Caco-2 (cell line): Measurements from ENCODE around the gene UBXN10. TPM values are rescaled to one million over a fixed set of nuclear protein-coding genes. Genes with fewer than 3 reads are reported as not detected.

Source experiments
- BruUV-seq: library from RNA; stranded (reverse); fragments of 400-500 nt; replicated peaks from 2 replicates; lab custom pipeline; 2021; lab: Mats Ljungman, UMichigan
- CTCF ChIA-PET: fragments of 300-600 bp; sonication (Branson Sonifier 250); formaldehyde crosslinking; loops from one replicate; lab custom pipeline; 2022; ENCODE audit warnings: antibody characterized with exemption; lab: Charles Lee
- POLR2A ChIA-PET: fragments of 300-600 bp; sonication (Branson Sonifier 250); formaldehyde crosslinking; loops from one replicate; lab custom pipeline; 2022; ENCODE audit warnings: antibody characterized with exemption; lab: Charles Lee
- DNase-seq, 2 experiments: peaks; one replicate each; pipeline versions ENCODE4 v3.0.0 to v3.0.0-alpha.2; 2020 to 2022
- H3K27me3 ChIP-seq: replicated peaks from 2 replicates; pipeline ENCODE4 v1.6.0; 2011; ENCODE audit warnings: low read length; ENCODE audit not compliant: control insufficient read depth, insufficient read depth
- H3K36me3 ChIP-seq: 2 replicates; pipeline ENCODE4 v1.5.1; 2011; ENCODE audit warnings: low read length; ENCODE audit not compliant: control insufficient read depth, insufficient read depth
- H3K4me1 ChIP-seq: fragments of 250-450 bp; sonication (Bioruptor Pico); 2 replicates; pipeline ENCODE4 v1.5.1; 2020; ENCODE audit warnings: mild to moderate bottlenecking
- H3K4me3 ChIP-seq: 2 replicates; pipeline ENCODE4 v1.5.1; 2011; ENCODE audit warnings: low read depth, mild to moderate bottlenecking, control low read depth, low read length
- H3K9me3 ChIP-seq: fragments of 250-450 bp; sonication (Bioruptor Pico); 2 replicates; pipeline ENCODE4 v1.5.1; 2020; ENCODE audit warnings: mild to moderate bottlenecking, moderate library complexity
- H3K27ac Mint-ChIP-seq: one replicate; pipeline ENCODE4 v1.8.0; 2022; ENCODE audit warnings: mixed read lengths; ENCODE audit not compliant: unreplicated experiment
- H3K27me3 Mint-ChIP-seq: one replicate; pipeline ENCODE4 v1.8.0; 2022; ENCODE audit warnings: mixed read lengths; ENCODE audit not compliant: insufficient read depth, unreplicated experiment
- H3K36me3 Mint-ChIP-seq: one replicate; pipeline ENCODE4 v1.8.0; 2022; ENCODE audit warnings: mild to moderate bottlenecking, mixed read lengths; ENCODE audit not compliant: insufficient read depth, unreplicated experiment
- H3K4me1 Mint-ChIP-seq: one replicate; pipeline ENCODE4 v1.8.0; 2022; ENCODE audit warnings: low read depth, mixed read lengths; ENCODE audit not compliant: unreplicated experiment
- H3K4me3 Mint-ChIP-seq: one replicate; pipeline ENCODE4 v1.8.0; 2022; ENCODE audit warnings: mild to moderate bottlenecking, moderate library complexity, mixed read lengths; ENCODE audit not compliant: unreplicated experiment
- H3K9me3 Mint-ChIP-seq: one replicate; pipeline ENCODE4 v1.8.0; 2022; ENCODE audit warnings: mixed read lengths; ENCODE audit not compliant: unreplicated experiment
- intact Hi-C: fragments of 100-400 bp; cut with micrococcal nuclease; formaldehyde crosslinking; loops from one replicate; pipeline ENCODE4 v1.10.0; 2022; ENCODE audit not compliant: unreplicated experiment
- total RNA-seq: library from RNA; stranded (reverse); gene quantifications from 2 replicates; pipeline ENCODE4 v1.2.3, GENCODE V29; 2022
- TF ChIP-seq, protein P1 (sequence below), 2 experiments: fragments of 200-600 bp in 1 of 2; IDR thresholded peaks; 1 replicate in 1 of 2; 2 replicates in 1 of 2; pipeline versions ENCODE4 v1.5.1 to v1.8.0; 2011 to 2022; ENCODE audit warnings: antibody characterized with exemption in 1 of 2, control low read depth in 1 of 2, inconsistent platforms in 1 of 2, low read depth in 1 of 2, low read length in 1 of 2, mild to moderate bottlenecking in 1 of 2, moderate library complexity in 1 of 2; ENCODE audit not compliant: insufficient read depth in 1 of 2, severe bottlenecking in 1 of 2, unreplicated experiment in 1 of 2

The UBXN10 gene
- total RNA-seq, 1 experiment from 2014 or later = 0.07 TPM

- Histone ChIP-seq H3K9me3 (no peaks in the 10 kb centered on the region), H3K4me3 (no peak overlapping the region), H3K36me3 (no peaks in the 10 kb centered on the region), H3K4me1 (no peaks in the 10 kb centered on the region), H3K27me3 (no peaks in the 10 kb centered on the region)
- POLR2A ChIA-PET = no interaction called here
- CTCF ChIA-PET = no interaction called here
- intact Hi-C loops = no loop called here
- H3K4me3 Mint-ChIP-seq = no peak overlapping the region
- no peaks in the 10 kb centered on the region for H3K36me3 Mint-ChIP-seq
- H3K9me3 Mint-ChIP-seq = no peaks in the 10 kb centered on the region
- peaks cover 5% of the 10 kb centered on the region for H3K27me3 Mint-ChIP-seq
- no TSS peak for BruUV-seq
- H3K4me1 Mint-ChIP-seq = no peaks in the 10 kb centered on the region
- TF ChIP-seq, protein P1, sequence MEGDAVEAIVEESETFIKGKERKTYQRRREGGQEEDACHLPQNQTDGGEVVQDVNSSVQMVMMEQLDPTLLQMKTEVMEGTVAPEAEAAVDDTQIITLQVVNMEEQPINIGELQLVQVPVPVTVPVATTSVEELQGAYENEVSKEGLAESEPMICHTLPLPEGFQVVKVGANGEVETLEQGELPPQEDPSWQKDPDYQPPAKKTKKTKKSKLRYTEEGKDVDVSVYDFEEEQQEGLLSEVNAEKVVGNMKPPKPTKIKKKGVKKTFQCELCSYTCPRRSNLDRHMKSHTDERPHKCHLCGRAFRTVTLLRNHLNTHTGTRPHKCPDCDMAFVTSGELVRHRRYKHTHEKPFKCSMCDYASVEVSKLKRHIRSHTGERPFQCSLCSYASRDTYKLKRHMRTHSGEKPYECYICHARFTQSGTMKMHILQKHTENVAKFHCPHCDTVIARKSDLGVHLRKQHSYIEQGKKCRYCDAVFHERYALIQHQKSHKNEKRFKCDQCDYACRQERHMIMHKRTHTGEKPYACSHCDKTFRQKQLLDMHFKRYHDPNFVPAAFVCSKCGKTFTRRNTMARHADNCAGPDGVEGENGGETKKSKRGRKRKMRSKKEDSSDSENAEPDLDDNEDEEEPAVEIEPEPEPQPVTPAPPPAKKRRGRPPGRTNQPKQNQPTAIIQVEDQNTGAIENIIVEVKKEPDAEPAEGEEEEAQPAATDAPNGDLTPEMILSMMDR (IDR thresholded peaks at IDR 0.05; ENCODE audit: insufficient read depth in 1 of 2, low read depth in 1 of 2, low read length in 1 of 2, severe bottlenecking in 1 of 2, unreplicated experiment in 1 of 2) = no peak
- H3K27ac Mint-ChIP-seq = no peak overlapping the region
- DNase-seq = no peak
These were observed 13.5 kb downstream of the UBXN10 start for GRCh38 chr1:20199403-20199802.

DNA sequence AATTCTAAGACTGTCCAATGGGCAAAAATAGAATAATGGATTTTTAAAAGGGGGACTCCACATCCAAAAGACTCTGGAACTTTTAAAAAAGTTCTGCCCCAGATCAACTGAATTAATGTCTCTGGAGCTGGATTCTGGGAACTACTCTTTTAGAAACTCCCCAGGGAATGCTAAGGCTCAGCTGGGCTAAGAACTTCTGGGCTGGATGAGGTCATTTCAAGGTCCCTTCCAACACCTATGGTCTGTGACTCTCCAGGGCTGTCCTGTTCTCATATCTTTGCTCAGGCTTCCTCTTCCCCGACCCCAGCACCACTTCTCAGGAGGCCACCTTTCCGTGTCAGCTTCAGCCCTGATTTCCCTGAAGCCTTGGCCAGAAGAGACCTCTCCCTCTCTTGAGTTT is 13.9 kb downstream of the UBXN10 start:
- H3K4me1 Mint-ChIP-seq = no peaks in the 10 kb centered on the region
- H3K9me3 Mint-ChIP-seq = no peaks in the 10 kb centered on the region
- CTCF ChIA-PET = no interaction called here
- no peaks in the 10 kb centered on the region for H3K4me1 ChIP-seq
- H3K36me3 Mint-ChIP-seq = no peaks in the 10 kb centered on the region
- intact Hi-C loops = no loop called here
- peaks cover 5% of the 10 kb centered on the region for H3K27me3 Mint-ChIP-seq
- H3K27ac Mint-ChIP-seq = no peak overlapping the region
- no peaks in the 10 kb centered on the region for H3K27me3 ChIP-seq
- H3K9me3 ChIP-seq = no peaks in the 10 kb centered on the region
- no peak for DNase-seq
- H3K4me3 Mint-ChIP-seq = no peak overlapping the region
- POLR2A ChIA-PET = no interaction called here
- no peaks in the 10 kb centered on the region for H3K36me3 ChIP-seq
- TF ChIP-seq, protein P1 (IDR thresholded peaks at IDR 0.05; ENCODE audit: insufficient read depth in 1 of 2, low read depth in 1 of 2, low read length in 1 of 2, severe bottlenecking in 1 of 2, unreplicated experiment in 1 of 2) = no peak
- no peak overlapping the region for H3K4me3 ChIP-seq
- no TSS peak for BruUV-seq

DNA sequence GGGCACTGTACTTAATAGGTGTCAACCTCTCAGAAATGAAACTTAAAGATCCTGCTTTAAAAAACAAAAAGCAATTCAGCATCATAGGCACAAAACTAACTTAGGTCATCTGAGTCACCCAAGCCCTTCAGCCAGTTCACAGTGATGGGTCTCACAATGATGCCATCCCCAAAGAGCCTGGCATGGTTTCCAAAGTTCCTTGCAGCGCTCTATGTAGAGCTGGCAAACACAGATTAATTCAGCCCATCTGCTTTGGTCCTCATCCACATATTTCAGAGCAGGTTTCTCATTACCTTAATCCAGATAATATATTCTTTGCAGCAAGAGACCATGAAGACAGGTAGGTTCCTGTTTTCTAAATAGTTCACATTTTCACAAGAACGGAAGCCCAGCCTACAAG is 15.1 kb downstream of the UBXN10 start:
- Mint-ChIP-seq H3K36me3 (no peaks in the 10 kb centered on the region), H3K9me3 (no peaks in the 10 kb centered on the region), H3K4me3 (no peak overlapping the region), H3K27me3 (peaks cover 2% of the 10 kb centered on the region), H3K27ac (no peak overlapping the region), H3K4me1 (no peaks in the 10 kb centered on the region)
- POLR2A ChIA-PET = no interaction called here
- CTCF ChIA-PET = no interaction called here
- no peak for DNase-seq
- no TSS peak for BruUV-seq
- TF ChIP-seq, protein P1 (IDR thresholded peaks at IDR 0.05; ENCODE audit: insufficient read depth in 1 of 2, low read depth in 1 of 2, low read length in 1 of 2, severe bottlenecking in 1 of 2, unreplicated experiment in 1 of 2) = no peak
- H3K27me3 ChIP-seq = no peaks in the 10 kb centered on the region
- intact Hi-C loops = no loop called here
- H3K9me3 ChIP-seq = no peaks in the 10 kb centered on the region
- no peaks in the 10 kb centered on the region for H3K36me3 ChIP-seq
- no peaks in the 10 kb centered on the region for H3K4me1 ChIP-seq
- no peak overlapping the region for H3K4me3 ChIP-seq
